C1 segment of cervical spinal cord (tissue), 14 donors: ENCODE measurements around the gene TM7SF2.
"Not testable (repeated sequence)": the region's sequence is repeated elsewhere in the genome, so short reads cannot be mapped to it uniquely, and the experiment has no call there.

Experiments used
- DNase-seq, 14 donors: peaks; one replicate each; lab custom pipeline; 2025; lab: John Stamatoyannopoulos, UW

The TM7SF2 gene

GRCh38 chr11:65129649-65130441 lies 18.2 kb downstream of the TM7SF2 start:
- no peak for DNase-seq

DNA sequence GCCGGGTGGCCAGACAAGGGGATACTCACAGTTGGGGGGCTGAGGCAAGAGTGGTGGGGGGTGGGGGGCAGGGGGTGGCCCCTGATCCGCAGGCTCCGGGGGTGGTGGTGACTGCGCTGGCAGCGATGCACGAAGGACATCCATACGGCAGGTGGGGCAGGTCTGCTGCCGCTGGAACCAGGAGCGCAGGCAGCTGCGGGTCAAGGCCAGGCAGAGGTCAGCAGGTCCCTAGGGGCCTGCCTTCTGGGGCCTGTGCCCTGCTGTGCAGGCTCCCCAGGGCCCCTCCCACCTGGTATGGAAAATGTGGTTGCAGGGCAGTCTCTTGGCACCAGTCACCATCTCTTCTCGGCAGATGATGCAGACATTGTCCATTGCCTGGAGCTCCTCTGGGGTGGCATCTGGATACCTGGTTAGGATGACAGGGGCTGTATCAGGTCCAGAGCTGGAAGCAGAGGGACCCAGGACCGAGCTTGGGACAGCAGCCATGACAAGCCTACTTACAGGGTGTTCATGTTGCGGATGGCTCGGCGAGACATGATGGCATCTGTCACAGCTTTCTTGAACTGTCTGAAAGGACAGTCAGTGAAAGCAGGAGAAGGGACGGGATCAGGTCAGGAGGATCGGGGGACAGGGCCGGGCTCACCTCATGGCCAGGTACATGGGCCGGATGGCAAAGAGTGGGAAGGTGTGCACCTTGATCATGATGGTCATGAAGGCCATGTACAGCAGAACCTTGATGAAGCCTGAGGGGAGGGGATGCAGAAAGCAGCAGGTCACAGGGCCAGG lies 19.2 kb downstream of the TM7SF2 start:
- no peak for DNase-seq

DNA sequence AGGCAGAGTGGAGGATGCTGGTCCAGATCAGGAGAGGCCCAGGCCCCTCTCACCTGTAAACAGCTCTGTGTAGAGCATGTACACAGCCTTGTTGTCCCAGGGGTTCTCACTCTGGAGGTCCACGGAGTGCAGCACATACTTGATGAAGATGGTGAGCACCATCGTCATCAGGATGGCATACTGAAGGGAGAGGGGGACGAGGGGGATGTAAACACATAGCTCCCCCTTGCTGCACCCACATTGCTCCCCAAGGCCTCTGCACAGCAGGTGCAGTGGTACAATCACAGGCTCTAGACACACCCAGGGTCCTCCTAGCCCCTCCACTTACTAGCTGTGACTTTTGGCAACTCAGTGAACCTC lies 19.7 kb downstream of the TM7SF2 start:
- DNase-seq: no peak

- no peak for DNase-seq
These were observed 20.2 kb downstream of the TM7SF2 start for GRCh38 chr11:65131895-65132237.

- DNase-seq: no peak
These were observed 20.7 kb downstream of the TM7SF2 start for GRCh38 chr11:65132238-65132987.

- DNase-seq: no peak
These were observed 21.5 kb downstream of the TM7SF2 start for GRCh38 chr11:65132988-65133700.

- DNase-seq: no peak
These were observed 22.1 kb downstream of the TM7SF2 start for GRCh38 chr11:65133724-65134123.

DNA sequence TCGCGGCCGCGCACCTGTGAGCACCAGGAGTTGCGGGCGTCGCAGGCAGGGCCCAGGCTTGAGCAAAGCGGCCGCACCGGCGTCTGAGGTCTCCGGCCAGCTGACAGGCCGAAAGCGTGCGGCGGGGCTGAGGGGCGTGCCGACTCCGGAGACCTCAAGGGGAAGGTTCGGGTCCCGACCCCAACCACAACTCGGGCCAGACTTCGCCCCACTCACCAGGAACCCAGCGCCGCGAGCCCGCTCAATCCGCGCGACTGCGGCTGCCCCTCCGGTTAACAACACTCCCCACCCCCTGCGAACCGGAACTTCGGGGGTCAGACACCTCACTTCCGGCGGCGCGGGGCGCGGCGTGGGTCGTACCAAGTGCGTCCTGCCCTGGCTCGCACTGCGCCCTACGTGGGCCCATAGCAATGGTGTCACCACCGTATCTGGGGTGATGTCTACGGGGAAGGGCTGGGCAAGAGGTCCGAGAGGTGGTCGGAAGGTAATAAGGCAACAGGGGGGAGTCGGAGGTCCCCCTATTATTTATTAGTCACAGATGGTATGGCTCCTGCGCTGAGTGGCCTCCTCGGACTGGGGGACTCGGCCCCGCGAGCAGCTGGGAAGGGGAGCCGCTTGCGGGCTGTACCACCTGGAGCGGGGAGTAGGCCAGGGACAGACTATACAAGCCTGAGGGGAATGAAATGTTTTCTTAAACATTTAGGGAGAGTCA lies 22.7 kb downstream of the TM7SF2 start, which contains the start of gene SYVN1:
SYVN1 (minus strand) TSS at position 280 of the 712 bp plus-strand sequence. CDS start 918 bp downstream, outside the sequence.
- peak; percentile 83 to 97 (median 93) for DNase-seq

GRCh38 chr11:65134952-65135632 lies 23.4 kb downstream of the TM7SF2 start:
- peak; percentile 70 to 99 (median 90) for DNase-seq

GRCh38 chr11:65135633-65136145 lies 24.0 kb downstream of the TM7SF2 start:
- peak in 1 of 14 donors; percentile 75 for DNase-seq

- DNase-seq: no peak
These were observed 24.9 kb downstream of the TM7SF2 start for GRCh38 chr11:65136515-65137096.

DNA sequence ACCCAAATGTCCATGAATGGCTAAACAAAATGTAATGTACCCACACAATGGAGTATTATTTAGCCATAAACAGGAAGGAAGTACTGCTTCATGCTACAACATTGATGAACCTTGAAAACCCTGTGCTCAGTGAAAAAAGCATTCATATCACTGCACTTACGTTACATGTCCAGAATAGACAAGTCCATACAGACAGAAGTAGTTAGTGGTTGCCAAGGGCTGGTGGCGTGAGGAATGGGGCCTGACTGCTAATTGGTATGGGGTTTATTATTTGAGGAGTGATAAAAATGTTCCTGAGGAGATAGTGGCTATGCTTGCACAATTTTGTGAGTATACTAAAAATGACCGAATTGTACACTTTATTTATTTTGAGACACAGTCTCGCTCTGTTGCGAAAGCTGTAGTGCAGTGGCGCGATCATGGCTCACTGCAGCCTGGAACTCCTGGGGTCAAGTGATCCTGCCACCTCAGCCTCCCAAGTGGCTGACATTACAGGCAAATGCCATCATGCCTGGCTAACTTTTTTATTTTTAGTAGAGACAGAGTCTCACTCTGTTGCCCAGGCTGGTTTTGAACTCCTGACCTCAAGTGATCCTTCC lies 30.3 kb downstream of the TM7SF2 start:
- DNase-seq: no peak

DNA sequence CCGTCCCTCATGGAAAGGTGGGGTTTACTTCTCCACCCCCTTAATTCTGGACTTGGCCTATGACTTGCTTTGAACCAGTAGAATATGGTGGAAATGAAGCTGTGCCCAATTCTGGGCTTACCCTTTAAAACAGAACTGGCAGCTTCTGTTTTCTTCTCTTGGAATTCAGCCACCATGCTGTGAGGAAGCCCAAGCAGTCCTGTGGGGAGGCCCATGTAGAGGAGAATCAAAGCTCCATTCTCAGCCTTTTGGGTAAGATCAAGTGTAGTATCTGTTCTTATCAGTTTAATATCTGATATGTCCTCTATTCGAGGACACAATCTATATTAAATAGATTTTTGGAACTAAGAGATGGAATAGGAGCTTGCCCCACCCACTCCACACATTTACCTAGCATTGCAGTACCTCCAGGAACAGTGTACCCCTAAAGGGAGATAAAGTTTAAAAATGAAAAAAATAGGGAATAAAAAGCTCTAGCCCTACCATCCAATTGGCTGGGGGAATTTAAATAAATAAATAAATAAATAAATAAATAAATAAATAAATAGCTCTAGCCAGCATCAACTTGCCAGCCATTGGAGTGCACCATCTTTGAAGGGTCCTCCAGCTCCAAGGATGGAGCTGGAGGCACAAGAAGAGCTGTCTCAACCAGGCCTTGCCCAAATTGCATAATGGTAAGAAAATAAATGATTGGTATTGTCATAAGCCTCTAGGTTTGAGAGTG lies 35.8 kb downstream of the TM7SF2 start:
- no peak for DNase-seq

DNA sequence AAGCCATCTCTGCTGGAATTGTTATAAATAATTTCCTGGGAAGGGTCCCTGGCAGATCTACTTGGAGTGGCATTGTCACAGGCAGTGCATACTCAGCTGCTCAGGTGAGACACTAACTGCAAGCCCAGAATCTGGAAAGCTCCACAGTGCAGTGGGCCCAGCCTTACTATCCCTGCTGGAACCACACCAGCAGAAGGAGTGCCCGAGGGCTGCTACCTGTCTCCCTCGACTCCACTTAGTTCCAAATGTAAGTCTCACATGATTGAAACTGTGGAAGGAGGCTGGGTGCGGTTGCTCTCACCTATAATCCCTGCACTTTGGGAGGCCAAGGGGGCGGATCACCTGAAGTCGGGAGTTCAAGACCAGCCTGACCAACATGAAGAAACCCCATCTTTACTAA lies 37.0 kb downstream of the TM7SF2 start:
- no peak for DNase-seq

- not testable (repeated sequence) for DNase-seq
These were observed 38.4 kb downstream of the TM7SF2 start for GRCh38 chr11:65150131-65150508.

DNA sequence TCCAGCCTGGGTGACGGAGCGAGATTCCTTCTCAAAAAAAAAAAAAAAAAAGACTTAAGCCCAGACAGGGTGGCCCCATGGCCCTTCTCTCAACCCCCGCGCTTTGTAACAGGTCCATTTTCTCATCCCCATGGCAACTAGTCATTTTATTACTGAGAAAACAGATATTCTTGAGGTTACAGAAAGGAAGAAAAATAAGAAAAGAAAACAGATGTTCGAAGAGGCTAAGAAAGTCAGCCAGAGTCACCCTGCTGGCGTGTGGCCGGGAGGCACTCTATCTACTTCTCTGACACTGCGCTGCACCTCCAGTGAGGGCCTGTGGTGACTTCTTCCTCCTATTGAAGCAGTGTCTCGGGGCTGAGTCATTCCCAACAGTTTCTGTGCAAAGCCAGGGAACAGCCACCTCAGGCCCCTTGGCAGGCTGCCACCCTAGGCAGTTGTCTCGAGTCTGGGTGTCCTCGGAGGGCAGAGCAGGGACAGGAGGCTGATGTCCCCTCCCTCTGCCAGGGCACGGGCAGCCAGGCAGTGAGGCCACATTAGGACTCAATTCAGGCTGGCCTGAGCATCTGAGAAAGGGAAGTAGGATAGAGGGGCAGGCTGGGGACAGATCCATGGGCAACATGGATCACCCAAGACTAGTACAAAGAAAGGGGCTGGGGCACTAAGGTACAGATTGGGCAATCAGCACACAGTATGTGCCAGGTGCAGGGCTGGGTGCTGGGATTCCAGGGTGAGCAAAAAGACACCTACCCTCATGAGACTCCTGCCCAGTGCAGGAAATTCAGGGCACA lies 39.0 kb downstream of the TM7SF2 start:
- peak in 12 of 14 donors; percentile 9 to 86 (median 69) for DNase-seq

- no peak for DNase-seq
These were observed 39.7 kb downstream of the TM7SF2 start for GRCh38 chr11:65151331-65151899.
